SK-N-SH (cell line): ENCODE data around the gene WT1. TPM values are rescaled to one million over a fixed set of nuclear protein-coding genes. Genes with fewer than 3 reads are reported as not detected.

ENCODE experiments used
- CTCF ChIA-PET: fragments of 300-600, 350-600 bp; formaldehyde crosslinking; extraction: SDS; loops from one replicate; lab custom pipeline; 2021; lab: Yijun Ruan, JAX
- POLR2A ChIA-PET: fragments of 350-600 bp; sonication (Branson Sonifier 250); formaldehyde crosslinking; extraction: SDS; loops from one replicate; lab custom pipeline; 2020; ENCODE audit warnings: antibody characterized with exemption, inconsistent platforms; lab: Yijun Ruan, JAX
- DNase-seq: peaks from one replicate; pipeline ENCODE4 v3.0.0; 2012
- H2AFZ ChIP-seq: fragments of 200-600 bp; sonication (generic); 2 replicates; pipeline ENCODE4 v1.8.1; 2016; ENCODE audit warnings: antibody characterized with exemption, mild to moderate bottlenecking, low read depth
- H3F3A ChIP-seq: fragments of 200-600 bp; sonication (generic); replicated peaks from 2 replicates; pipeline ENCODE3; 2016; ENCODE audit warnings: antibody characterized with exemption, mild to moderate bottlenecking; ENCODE audit not compliant: insufficient read depth
- H3K27ac ChIP-seq, 2 experiments: fragments of 200-500 bp in 1 of 2; fragments of 200-600 bp in 1 of 2; sonication (Bioruptor generic) in 1 of 2; sonication (generic), shearing (Covaris generic) in 1 of 2; 2 replicates each; pipeline versions ENCODE4 v1.5.1 to v1.6.1; 2014 to 2016; ENCODE audit warnings: low read depth in 2 of 2, inconsistent platforms in 1 of 2, low read length in 1 of 2, mild to moderate bottlenecking in 1 of 2, mixed read lengths in 1 of 2
- H3K27me3 ChIP-seq: fragments of 200-600 bp; sonication (generic), shearing (Covaris generic); 2 replicates; pipeline ENCODE4 v1.6.1; 2016; ENCODE audit warnings: mixed run types; ENCODE audit not compliant: insufficient read depth
- H3K36me3 ChIP-seq, 2 experiments: fragments of 200-500 bp in 1 of 2; fragments of 200-600 bp in 1 of 2; sonication (Bioruptor generic) in 1 of 2; sonication (generic) in 1 of 2; replicated peaks in 1 of 2; 2 replicates each; pipeline versions ENCODE3 to v1.5.1; 2014 to 2016; ENCODE audit warnings: low read length in 1 of 2, mild to moderate bottlenecking in 1 of 2; ENCODE audit not compliant: insufficient read depth in 2 of 2, control insufficient read depth in 1 of 2
- H3K4me1 ChIP-seq, 2 experiments: fragments of 200-500 bp in 1 of 2; fragments of 200-600 bp in 1 of 2; sonication (Bioruptor generic) in 1 of 2; sonication (generic), shearing (Covaris generic) in 1 of 2; 2 replicates each; pipeline versions ENCODE4 v1.5.1 to v1.6.1; 2014 to 2016; ENCODE audit warnings: low read depth in 1 of 2, low read length in 1 of 2, mixed run types in 1 of 2; ENCODE audit not compliant: insufficient read depth in 2 of 2, control insufficient read depth in 1 of 2
- H3K4me2 ChIP-seq: fragments of 200-600 bp; sonication (generic), shearing (Covaris generic); 2 replicates; pipeline ENCODE4 v1.6.1; 2017; ENCODE audit warnings: mixed run types
- H3K4me3 ChIP-seq, 2 experiments: fragments of 200-500 bp in 1 of 2; fragments of 200-600 bp in 1 of 2; sonication (Bioruptor generic) in 1 of 2; sonication (generic), shearing (Covaris generic) in 1 of 2; 2 replicates each; pipeline versions ENCODE4 v1.5.1 to v1.8.1; 2014 to 2016; ENCODE audit warnings: low read depth in 2 of 2, inconsistent platforms in 1 of 2, low read length in 1 of 2, mild to moderate bottlenecking in 1 of 2, mixed read lengths in 1 of 2, moderate library complexity in 1 of 2
- H3K79me2 ChIP-seq: fragments of 200-600 bp; sonication (generic); 2 replicates; pipeline ENCODE4 v1.8.1; 2017; ENCODE audit warnings: mild to moderate bottlenecking; ENCODE audit not compliant: insufficient read depth
- H3K9ac ChIP-seq: fragments of 200-600 bp; sonication (generic); 2 replicates; pipeline ENCODE4 v1.6.1; 2017; ENCODE audit warnings: mixed run types
- H3K9me2 ChIP-seq: fragments of 200-600 bp; sonication (generic); 2 replicates; pipeline ENCODE4 v1.6.1; 2017; ENCODE audit warnings: mixed run types
- H3K9me3 ChIP-seq: fragments of 200-600 bp; sonication (generic); 2 replicates; pipeline ENCODE4 v1.6.1; 2017; ENCODE audit warnings: mixed run types, mild to moderate bottlenecking, moderate library complexity
- H4K20me1 ChIP-seq: fragments of 200-600 bp; sonication (generic); 2 replicates; pipeline ENCODE4 v1.6.1; 2017; ENCODE audit warnings: mild to moderate bottlenecking, mixed run types; ENCODE audit not compliant: insufficient read depth
- CHD2 ChIP-seq: fragments of 150-350 bp; IDR thresholded peaks from 2 replicates; pipeline ENCODE4 v1.6.1; 2018; ENCODE audit warnings: low read length; ENCODE audit not compliant: partially characterized antibody
- CTCF ChIP-seq: fragments of 200-600 bp; sonication (generic); IDR thresholded peaks from 2 replicates; pipeline ENCODE4 v1.6.1; 2017; ENCODE audit warnings: antibody characterized with exemption, mild to moderate bottlenecking, moderate library complexity
- EP300 ChIP-seq, 2 experiments: IDR thresholded peaks; 2 replicates each; pipeline versions ENCODE4 v1.4.0 to v1.6.1; 2012; ENCODE audit warnings: borderline replicate concordance in 1 of 2, low read depth in 1 of 2, low read length in 1 of 2
- EZH2phosphoT487 ChIP-seq: fragments of 200-600 bp; sonication (generic); IDR thresholded peaks from 2 replicates; pipeline ENCODE4 v1.6.1; 2017; ENCODE audit warnings: low read depth, mixed run types, mild to moderate bottlenecking, antibody characterized with exemption, moderate library complexity, borderline replicate concordance
- FOXJ3 ChIP-seq: sonication (generic); formaldehyde crosslinking; IDR thresholded peaks from 2 replicates; pipeline ENCODE4 v1.5.1; 2020; ENCODE audit warnings: mild to moderate bottlenecking, missing genetic modification reagents
- FOXM1 ChIP-seq: IDR thresholded peaks from 2 replicates; pipeline ENCODE4 v1.4.0; 2012; ENCODE audit warnings: low read depth, mild to moderate bottlenecking
- IRF3 ChIP-seq: fragments of 150-350 bp; IDR thresholded peaks from 2 replicates; pipeline ENCODE4 v1.6.1; 2016; ENCODE audit warnings: mild to moderate bottlenecking, low read depth, low read length
- JUND ChIP-seq: IDR thresholded peaks from 2 replicates; pipeline ENCODE4 v1.4.0; 2012
- MEF2A ChIP-seq: IDR thresholded peaks from 2 replicates; pipeline ENCODE4 v1.4.0; 2012; ENCODE audit warnings: low read depth, borderline replicate concordance
- NRF1 ChIP-seq: IDR thresholded peaks from 2 replicates; pipeline ENCODE4 v1.6.1; 2012; ENCODE audit warnings: low read depth, mild to moderate bottlenecking, low read length
- PBX3 ChIP-seq: IDR thresholded peaks from 2 replicates; pipeline ENCODE4; 2012
- POLR2AphosphoS5 ChIP-seq: IDR thresholded peaks from 2 replicates; pipeline ENCODE4 v1.6.1; 2012; ENCODE audit warnings: low read depth, low read length
- RAD21 ChIP-seq: IDR thresholded peaks from 2 replicates; pipeline ENCODE4 v1.6.1; 2012; ENCODE audit warnings: mild to moderate bottlenecking, low read length
- RCOR1 ChIP-seq: fragments of 150-350 bp; IDR thresholded peaks from 2 replicates; pipeline ENCODE4 v1.6.1; 2017; ENCODE audit warnings: antibody characterized with exemption, low read length
- RXRA ChIP-seq: IDR thresholded peaks from 2 replicates; pipeline ENCODE4 v1.4.0; 2012; ENCODE audit warnings: low read depth, mild to moderate bottlenecking, borderline replicate concordance
- SIN3A ChIP-seq: IDR thresholded peaks from 2 replicates; pipeline ENCODE4 v1.6.1; 2012; ENCODE audit warnings: low read depth, mild to moderate bottlenecking, low read length, moderate library complexity, borderline replicate concordance
- SMC3 ChIP-seq: IDR thresholded peaks from 2 replicates; pipeline ENCODE4 v1.6.1; 2012; ENCODE audit warnings: low read depth, low read length, improper control_type of control experiment
- TAF1 ChIP-seq: IDR thresholded peaks from 2 replicates; pipeline ENCODE4 v1.6.1; 2012; ENCODE audit warnings: low read depth, mild to moderate bottlenecking, low read length, moderate library complexity, borderline replicate concordance
- TEAD4 ChIP-seq: IDR thresholded peaks from 2 replicates; pipeline ENCODE4 v1.4.0; 2012; ENCODE audit warnings: mild to moderate bottlenecking, borderline replicate concordance; ENCODE audit not compliant: insufficient read depth
- USF2 ChIP-seq: fragments of 150-350 bp; IDR thresholded peaks from 2 replicates; pipeline ENCODE4 v1.6.1; 2017; ENCODE audit warnings: antibody characterized with exemption, low read length, low read depth, borderline replicate concordance
- WGBS: methylation state at CpG from one replicate; pipeline ENCODE4 v1.1.6; 2017; ENCODE audit warnings: low lambda C conversion rate; 5-methylcytosine and 5-hydroxymethylcytosine counted together
- polyA plus RNA-seq, 3 experiments: library from polyadenylated mRNA; depleted of rRNA; stranded (reverse); fragments of >200 nt; gene quantifications; 2 replicates each; pipeline ENCODE4 v1.2.3, GENCODE V29; 2012

Gene WT1
- polyA plus RNA-seq, 1 of the 3 experiments (the other 2 are of a cell fraction): 0.49 TPM

- Histone ChIP-seq H3K9me3 (no peaks in the 10 kb centered on the region), H3K79me2 (no peaks in the 10 kb centered on the region), H3K9me2 (no peaks in the 10 kb centered on the region), H3K27me3 (peaks cover 97% of the 10 kb centered on the region), H2AFZ (no peak overlapping the region), H3K36me3 (no peaks in the 10 kb centered on the region), H4K20me1 (peaks cover 8% of the 10 kb centered on the region; the same call in 1 of the 2 replicates), H3K4me2 (no peak overlapping the region), H3K4me1 (peaks cover 0 to 9% of the 10 kb centered on the region in 2 experiments; a peak in 1 of 4 replicates), H3F3A (no peaks in the 10 kb centered on the region), H3K9ac (no peak overlapping the region), H3K4me3 (no peak overlapping the region), H3K27ac (no peak overlapping the region)
- CTCF ChIA-PET: no interaction called here
- POLR2A ChIA-PET: no interaction called here
- TF ChIP-seq TEAD4 (no peak), FOXM1 (no peak), CHD2 (no peak), FOXJ3 (no peak), RAD21 (no peak), IRF3 (no peak), SIN3A (no peak), TAF1 (no peak), RXRA (no peak), RCOR1 (no peak), EZH2phosphoT487 (no peak), CTCF (no peak), SMC3 (no peak), MEF2A (no peak), EP300 (IDR thresholded peaks at IDR 0.05; ENCODE audit: borderline replicate concordance in 1 of 2, low read depth in 1 of 2, low read length in 1 of 2) (no peak), NRF1 (no peak), JUND (no peak), USF2 (no peak), POLR2AphosphoS5 (no peak), PBX3 (no peak)
- 5% methylated on average over 20 of the region's 77 CpGs for WGBS
- DNase-seq: peak; percentile 26
These were observed 785 bp downstream of the WT1 start for GRCh38 chr11:32434356-32435151.
